IMR-90 (cell line): Measurements from ENCODE around the gene AAGAB. TPM values are rescaled to one million over a fixed set of nuclear protein-coding genes. Genes with fewer than 3 reads are reported as not detected.

Source experiments
- ATAC-seq: fragments of 200-7000 bp; cut with Tn5 transposase; 2 replicates; pipeline ENCODE4 v1.9.1; 2020; ENCODE audit warnings: low read depth, mild to moderate bottlenecking, moderate library complexity
- BruUV-seq: library from RNA; stranded (reverse); fragments of 400-500 nt; replicated peaks from 2 replicates; lab custom pipeline; 2021; lab: Mats Ljungman, UMichigan
- CTCF ChIA-PET: fragments of 300-600 bp; formaldehyde crosslinking; extraction: SDS; loops from one replicate; lab custom pipeline; 2021; ENCODE audit warnings: antibody characterized with exemption; lab: Yijun Ruan, JAX
- POLR2A ChIA-PET: fragments of 300-600 bp; sonication (Branson Sonifier 250); formaldehyde crosslinking; loops from one replicate; lab custom pipeline; 2022; ENCODE audit warnings: antibody characterized with exemption; ENCODE audit not compliant: unreplicated experiment; lab: Charles Lee
- DNase-seq: peaks from one replicate; pipeline ENCODE4 v3.0.0; 2013
- H2AFZ ChIP-seq: replicated peaks from 2 replicates; pipeline ENCODE3; 2013; ENCODE audit warnings: low read length, mild to moderate bottlenecking; ENCODE audit not compliant: poor library complexity
- H2AK5ac ChIP-seq: 2 replicates; pipeline ENCODE4 v1.6.1; 2013; ENCODE audit warnings: low read depth, low read length, inconsistent platforms
- H2AK9ac ChIP-seq: replicated peaks from 2 replicates; pipeline ENCODE3; 2013; ENCODE audit warnings: mild to moderate bottlenecking, low read depth, low read length, moderate library complexity; ENCODE audit not compliant: poor library complexity
- H2BK120ac ChIP-seq: 2 replicates; pipeline ENCODE4 v1.6.1; 2013; ENCODE audit warnings: low read depth, low read length, inconsistent platforms
- H2BK15ac ChIP-seq: 3 replicates; pipeline ENCODE4 v1.6.1; 2013; ENCODE audit warnings: low read depth, low read length, inconsistent platforms
- H2BK20ac ChIP-seq: 2 replicates; pipeline ENCODE4 v1.6.1; 2013; ENCODE audit warnings: low read depth, mild to moderate bottlenecking, inconsistent platforms, low read length, moderate library complexity
- H2BK5ac ChIP-seq: 2 replicates; pipeline ENCODE4 v1.6.1; 2013; ENCODE audit warnings: mild to moderate bottlenecking, low read depth, low read length, inconsistent platforms; ENCODE audit not compliant: poor library complexity, severe bottlenecking
- H3K14ac ChIP-seq: replicated peaks from 2 replicates; pipeline ENCODE4 v1.6.1; 2013; ENCODE audit warnings: low read depth, low read length, inconsistent platforms
- H3K18ac ChIP-seq: 2 replicates; pipeline ENCODE4 v1.6.1; 2013; ENCODE audit warnings: low read depth, low read length, control low read depth
- H3K23ac ChIP-seq: 2 replicates; pipeline ENCODE4 v1.6.1; 2013; ENCODE audit warnings: low read depth, low read length, inconsistent platforms
- H3K27ac ChIP-seq: 2 replicates; pipeline ENCODE4 v1.5.1; 2013; ENCODE audit warnings: mild to moderate bottlenecking, control low read depth, low read length; ENCODE audit not compliant: insufficient read depth
- H3K27me3 ChIP-seq: 2 replicates; pipeline ENCODE4 v1.6.1; 2013; ENCODE audit warnings: low read length; ENCODE audit not compliant: control insufficient read depth, insufficient read depth
- H3K36me3 ChIP-seq: 2 replicates; pipeline ENCODE4 v1.6.1; 2013; ENCODE audit warnings: low read length, mixed read lengths; ENCODE audit not compliant: control insufficient read depth, insufficient read depth
- H3K4ac ChIP-seq: 2 replicates; pipeline ENCODE4 v1.6.1; 2013; ENCODE audit warnings: low read depth, low read length, inconsistent platforms
- H3K4me1 ChIP-seq: 2 replicates; pipeline ENCODE4 v1.6.1; 2013; ENCODE audit warnings: low read length, mixed read lengths; ENCODE audit not compliant: control insufficient read depth, insufficient read depth
- H3K4me2 ChIP-seq: 2 replicates; pipeline ENCODE4 v1.6.1; 2013; ENCODE audit warnings: low read depth, mild to moderate bottlenecking, control low read depth, low read length, moderate library complexity
- H3K4me3 ChIP-seq: 2 replicates; pipeline ENCODE4 v1.5.1; 2013; ENCODE audit warnings: low read depth, mild to moderate bottlenecking, control low read depth, low read length, moderate library complexity; ENCODE audit not compliant: insufficient read depth
- H3K56ac ChIP-seq: 2 replicates; pipeline ENCODE4 v1.6.1; 2013; ENCODE audit warnings: low read length, inconsistent platforms; ENCODE audit not compliant: insufficient read depth; ENCODE audit errors: extremely low read depth
- H3K79me1 ChIP-seq, 2 experiments: 2 replicates each; pipeline ENCODE4 v1.6.1; 2013; ENCODE audit warnings: low read length in 2 of 2, inconsistent platforms in 1 of 2, low read depth in 1 of 2
- H3K9ac ChIP-seq: 2 replicates; pipeline ENCODE4 v1.6.1; 2013; ENCODE audit warnings: low read depth, low read length, control low read depth
- H3K9me1 ChIP-seq: 2 replicates; pipeline ENCODE4 v1.6.1; 2013; ENCODE audit warnings: low read length, inconsistent platforms; ENCODE audit not compliant: insufficient read depth
- H3K9me3 ChIP-seq: 2 replicates; pipeline ENCODE4 v1.6.1; 2013; ENCODE audit warnings: low read length; ENCODE audit not compliant: control insufficient read depth, insufficient read depth
- H4K20me1 ChIP-seq: 2 replicates; pipeline ENCODE4 v1.6.1; 2013; ENCODE audit warnings: low read length, inconsistent platforms; ENCODE audit not compliant: insufficient read depth
- H4K5ac ChIP-seq: 2 replicates; pipeline ENCODE4 v1.6.1; 2013; ENCODE audit warnings: mild to moderate bottlenecking, low read depth, low read length, control low read depth
- H4K8ac ChIP-seq, 2 experiments: 2 replicates each; pipeline ENCODE4 v1.6.1; 2013; ENCODE audit warnings: low read depth in 2 of 2, low read length in 2 of 2, control low read depth in 1 of 2, inconsistent platforms in 1 of 2
- H4K91ac ChIP-seq: 2 replicates; pipeline ENCODE4 v1.6.1; 2013; ENCODE audit warnings: low read depth, low read length, inconsistent platforms; ENCODE audit not compliant: insufficient read depth
- CHD1 ChIP-seq: IDR thresholded peaks from 2 replicates; pipeline ENCODE4 v1.6.1; 2012; ENCODE audit warnings: low read depth, low read length, improper control_type of control experiment
- CTCF ChIP-seq: conservative IDR thresholded peaks from 2 replicates; pipeline ENCODE4 v1.5.1; 2012; ENCODE audit warnings: mild to moderate bottlenecking, low read depth, low read length, improper control_type of control experiment
- MXI1 ChIP-seq: IDR thresholded peaks from 2 replicates; pipeline ENCODE4 v1.6.1; 2012; ENCODE audit warnings: low read depth, mild to moderate bottlenecking, low read length, moderate library complexity, borderline replicate concordance
- WGBS, 2 experiments: methylation state at CpG; one replicate each; pipeline versions ENCODE4 v1.1.5 to v1.1.7; 2013; ENCODE audit warnings: missing lambda C conversion rate in 2 of 2; ENCODE audit not compliant: insufficient read length in 1 of 2; ENCODE audit errors: extremely low coverage in 2 of 2; 5-methylcytosine and 5-hydroxymethylcytosine counted together
- dilution Hi-C: fragments of 300-500 bp; cut with HindIII; formaldehyde crosslinking; loops from one replicate; pipeline ENCODE4 v1.14.3; 2018; ENCODE audit warnings: low sequenced_read_pairs; ENCODE audit not compliant: unreplicated experiment
- in situ Hi-C: fragments of 300-500 bp; cut with MboI; formaldehyde crosslinking; loops from 3 replicates; pipeline ENCODE4 v1.14.3; 2019; ENCODE audit warnings: low sequenced_read_pairs, inconsistent platforms, mixed read lengths
- intact Hi-C: fragments of 100-400 bp; cut with micrococcal nuclease; formaldehyde crosslinking; loops from 2 replicates; pipeline ENCODE4 v1.10.0; 2022
- polyA plus RNA-seq, 3 experiments: library from polyadenylated mRNA; depleted of rRNA; stranded (reverse); fragments of >200 nt; gene quantifications; 2 replicates each; pipeline ENCODE4 v1.2.3, GENCODE V29; 2012; ENCODE audit warnings: low replicate concordance in 1 of 3
- total RNA-seq: library from RNA; depleted of rRNA; stranded (reverse); fragments of >200 nt; gene quantifications from 2 replicates; pipeline ENCODE4 v1.2.3, GENCODE V29; 2012

The AAGAB gene
- total and polyA plus RNA-seq, 2 of the 4 experiments (the other 2 are of a cell fraction): 26.1 to 69.7 TPM

GRCh38 chr15:67242708-67243111 is 11.8 kb downstream of the AAGAB start:
- Histone ChIP-seq H2BK20ac (no peak overlapping the region), H4K20me1 (peaks cover 21% of the 10 kb centered on the region; the same call in 1 of the 2 replicates), H3K27me3 (no peaks in the 10 kb centered on the region), H3K4ac (no peak overlapping the region), H3K9ac (no peak overlapping the region), H2BK5ac (no peak overlapping the region), H3K79me1 (peaks cover 38 to 54% of the 10 kb centered on the region in 2 experiments), H3K27ac (no peak overlapping the region), H4K5ac (no peak overlapping the region), H3K56ac (no peak overlapping the region), H4K91ac (no peak overlapping the region), H2BK15ac (no peak overlapping the region), H2AK5ac (no peak overlapping the region), H3K36me3 (peaks cover 6% of the 10 kb centered on the region; the same call in 1 of the 2 replicates), H3K9me1 (no peaks in the 10 kb centered on the region), H2AFZ (no peak overlapping the region), H3K4me3 (no peak overlapping the region), H3K14ac (no peak overlapping the region), H3K23ac (no peak overlapping the region), H4K8ac (no peak overlapping the region), H2BK120ac (no peak overlapping the region), H3K4me2 (no peak overlapping the region), H3K18ac (no peak overlapping the region), H2AK9ac (no peak overlapping the region), H3K4me1 (peaks cover 2% of the 10 kb centered on the region; the same call in 1 of the 2 replicates), H3K9me3 (no peaks in the 10 kb centered on the region)
- POLR2A ChIA-PET: interaction anchor here (0.6 kb wide), 1 partner anchor 64 kb away, joined by 6 read pairs; no protein-coding TSS in a partner anchor
- no TSS peak for BruUV-seq
- 83% methylated on average over 1 of the region's 3 CpGs; no CpG with 5 or more reads in 1 of the 2 experiments for WGBS, 2 experiments
- no peak for ATAC-seq
- intact Hi-C loops (no loop called here), dilution Hi-C loops (no loop called here), in situ Hi-C loops (no loop called here)
- TF ChIP-seq MXI1: no peak
- TF ChIP-seq CTCF: no peak
- no peak for TF ChIP-seq CHD1
- DNase-seq: no peak
- CTCF ChIA-PET: interaction anchor here (0.6 kb wide), 1 partner anchor 372 kb away, joined by 3 read pairs; no protein-coding TSS in a partner anchor
